Renal cortex interstitium (tissue), 11 donors: ENCODE data around the gene RILPL1. TPM values are rescaled to one million over a fixed set of nuclear protein-coding genes. Genes with fewer than 3 reads are reported as not detected.
A peak's percentile ranks its signal among the peaks of the same experiment; 100 is the strongest.
"Not testable (repeated sequence)": the region's sequence is repeated elsewhere in the genome, so short reads cannot be mapped to it uniquely, and the experiment has no call there.

ENCODE experiments used
- DNase-seq, 11 donors: peaks; one replicate each; pipeline ENCODE4 v3.0.0-alpha.2; 2013; ENCODE audit warnings: low read depth in 9 of 11, low spot score in 4 of 11; ENCODE audit errors: extremely low read depth in 1 of 11
- polyA plus RNA-seq, 3 donors: library from polyadenylated mRNA; unstranded; fragments of 120-200 nt; gene quantifications; one replicate each; pipeline ENCODE4 v1.2.1, GENCODE V29; 2013; ENCODE audit not compliant: insufficient read length in 3 of 3

RILPL1 gene
- polyA plus RNA-seq, 3 donors, result 15.0 to 23.4 (median 20.5) TPM

DNA sequence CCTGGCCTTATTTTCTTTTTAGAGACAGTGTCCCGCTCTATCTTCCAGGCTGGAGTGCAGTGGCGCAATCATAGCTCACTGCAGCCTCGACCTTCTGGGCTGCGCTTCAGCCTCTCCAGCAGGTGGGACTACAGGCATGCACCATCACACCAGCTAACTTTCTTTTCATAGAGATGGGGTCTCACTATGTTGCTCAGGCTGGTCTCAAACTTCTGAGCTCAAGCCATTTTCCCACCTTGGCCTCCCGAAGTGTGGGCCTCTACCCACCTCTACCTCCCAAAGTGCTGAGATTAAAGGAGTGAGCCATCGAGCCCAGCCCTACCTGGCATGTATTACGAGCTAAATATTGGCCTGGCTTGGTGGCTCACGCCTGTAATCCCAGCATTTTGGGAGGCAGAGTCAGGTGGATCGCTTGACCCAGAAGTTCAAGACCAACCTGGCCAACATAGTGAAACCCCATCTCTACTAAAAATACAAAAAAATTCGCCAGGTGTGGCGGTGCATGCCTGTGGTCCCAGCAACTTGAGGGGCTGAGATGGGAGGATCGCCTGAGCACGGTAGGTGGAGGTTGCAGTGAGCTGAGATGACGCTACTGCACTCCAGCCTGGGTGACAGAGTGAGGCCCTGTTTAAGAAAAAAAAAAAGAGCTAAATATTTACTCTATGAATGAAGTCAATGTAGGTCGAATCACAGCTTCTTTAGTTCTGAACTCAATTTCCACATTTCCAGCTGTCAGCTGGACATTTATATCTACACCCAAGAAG lies 7.6 kb upstream of the RILPL1 start:
- DNase-seq, result no peak

DNA sequence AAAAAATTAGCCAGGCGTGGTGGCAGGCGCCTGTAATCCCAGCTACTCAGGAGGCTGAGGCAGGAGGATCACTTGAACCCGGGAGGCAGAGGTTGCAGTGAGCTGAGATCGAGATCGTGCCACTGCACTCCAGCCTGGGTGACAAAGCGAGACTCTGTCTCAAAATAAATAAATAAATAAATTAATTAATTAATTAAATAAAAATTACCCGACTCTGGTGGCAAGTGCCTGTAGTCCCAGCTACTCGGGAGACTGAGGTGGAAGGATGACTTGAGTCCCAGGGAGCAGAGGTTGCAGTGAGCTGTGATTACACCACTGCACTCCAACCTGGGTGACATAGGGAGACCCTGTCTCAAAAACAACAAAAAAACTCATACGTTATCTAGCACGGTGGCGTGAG lies 2.4 kb upstream of the RILPL1 start:
- not testable (repeated sequence) for DNase-seq

DNA sequence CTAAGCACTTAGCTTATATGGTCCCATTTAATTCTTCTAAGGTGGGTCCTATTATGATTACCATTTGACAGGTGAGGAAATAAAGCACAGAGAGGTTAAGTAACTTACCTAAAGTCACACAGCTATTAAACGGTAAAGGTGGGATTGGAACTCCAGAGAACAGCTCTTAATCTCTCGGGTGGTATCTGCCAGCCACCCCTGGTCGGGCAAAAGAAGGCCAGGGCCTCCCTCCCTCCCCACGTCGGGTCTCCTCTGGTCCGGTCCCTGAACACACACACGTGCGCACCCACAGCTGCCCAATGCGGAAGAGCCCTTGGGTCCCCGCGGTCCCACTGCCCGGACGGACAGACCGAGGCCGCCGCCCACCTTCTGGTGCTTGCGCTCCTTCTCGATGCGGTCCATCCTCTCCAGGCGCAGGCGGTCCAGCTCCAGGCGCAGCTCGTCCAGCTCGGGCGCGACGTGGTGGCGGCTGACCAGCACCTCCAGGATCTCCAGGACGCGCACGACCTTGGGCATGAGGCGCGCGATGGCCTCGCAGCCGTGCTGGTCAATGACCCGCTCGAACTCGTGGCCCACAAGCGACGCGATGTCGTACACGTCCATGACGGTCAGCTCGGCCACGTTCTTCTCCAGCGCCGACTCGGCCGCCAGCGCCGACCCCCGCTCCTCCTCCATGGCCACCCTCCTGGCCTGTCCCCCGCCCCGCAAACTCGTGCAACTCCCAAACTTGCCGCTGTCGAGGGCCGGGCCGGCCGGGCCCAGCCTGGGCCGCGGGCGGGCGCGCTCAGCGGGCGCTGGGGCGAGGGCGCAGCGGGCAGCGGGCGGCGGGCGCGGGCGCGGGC lies 490 bp downstream of the RILPL1 start:
- DNase-seq, result peak in 4 of 11 donors; percentile 29 to 42 (median 36)

DNA sequence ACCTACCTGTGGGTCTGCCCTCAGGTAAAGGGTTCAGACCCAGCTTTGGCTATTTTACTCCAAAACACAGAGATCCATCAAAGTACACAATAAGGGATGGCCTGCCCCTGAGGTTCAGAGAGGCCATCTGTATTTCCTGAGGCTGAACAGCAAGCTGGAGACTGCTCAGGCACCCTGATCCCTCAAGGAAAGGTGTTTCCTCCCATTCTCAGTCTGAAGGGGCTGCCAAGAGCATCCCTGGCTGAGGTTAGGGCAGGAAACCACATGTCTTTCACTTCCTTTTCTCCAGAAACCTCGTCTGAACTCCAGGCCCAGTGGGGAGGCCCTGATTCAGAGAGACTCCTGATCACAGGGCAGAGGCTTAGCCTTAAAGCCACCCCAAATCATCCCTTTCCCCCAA lies 1.5 kb downstream of the RILPL1 start:
- DNase-seq, result no peak

DNA sequence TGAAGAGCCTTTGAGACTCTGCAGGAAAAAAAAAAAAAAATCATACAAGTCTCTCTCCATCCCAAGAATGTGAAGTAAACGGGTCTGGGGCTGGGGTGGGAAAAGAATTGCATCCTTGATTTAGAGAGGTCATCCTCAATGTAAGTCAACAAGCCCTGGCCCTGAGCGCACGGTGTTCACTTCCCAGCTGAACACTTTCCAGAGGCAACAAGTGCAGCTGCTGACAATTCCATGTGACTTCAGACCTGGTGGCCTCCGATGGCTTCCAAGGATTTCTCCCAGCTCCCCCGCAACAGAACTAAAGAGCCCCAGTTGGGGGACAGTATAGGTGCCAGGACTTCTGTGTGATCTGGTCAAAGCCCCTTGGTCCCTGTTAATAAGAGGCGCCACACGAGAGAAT lies 2.4 kb downstream of the RILPL1 start:
- DNase-seq, result no peak

DNA sequence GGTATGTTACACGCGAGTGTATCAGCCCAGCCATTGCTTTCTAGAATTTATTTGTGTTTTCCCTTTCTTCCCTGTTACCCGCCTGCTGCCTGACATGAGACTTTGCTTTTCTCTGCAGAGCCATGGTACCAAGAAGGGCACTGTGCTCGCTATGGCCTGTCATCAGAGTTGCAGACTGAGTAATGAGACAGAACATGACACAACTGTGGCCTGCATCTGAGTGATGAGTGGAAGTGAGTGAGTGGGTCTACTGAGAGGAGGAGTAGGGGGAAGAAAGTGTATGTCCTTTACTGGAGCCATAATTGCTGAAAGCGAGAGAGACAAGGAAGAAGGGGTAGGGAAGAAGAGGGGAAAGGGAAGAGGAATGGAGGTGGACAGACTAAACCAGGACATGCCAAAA lies 2.9 kb downstream of the RILPL1 start:
- no peak for DNase-seq

DNA sequence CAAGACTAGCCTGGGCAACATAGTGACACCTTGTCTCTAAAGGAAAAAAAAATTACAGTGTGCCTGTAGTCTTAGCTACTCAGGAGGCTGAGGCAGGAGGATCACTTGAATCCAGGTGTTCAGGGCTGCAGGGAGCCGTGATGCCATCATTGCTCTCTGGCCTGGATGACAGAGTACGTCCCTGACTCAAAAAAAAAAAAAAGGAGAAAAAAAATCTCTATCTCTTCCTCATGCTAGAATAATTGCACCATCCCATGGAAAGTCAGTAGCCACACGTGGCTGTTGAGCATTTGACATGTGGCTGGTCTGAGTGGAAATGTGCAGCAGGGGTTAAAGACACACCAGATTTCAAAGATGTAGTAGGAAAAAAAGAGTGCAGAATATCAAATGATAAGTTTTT lies 3.8 kb downstream of the RILPL1 start:
- DNase-seq, result no peak

DNA sequence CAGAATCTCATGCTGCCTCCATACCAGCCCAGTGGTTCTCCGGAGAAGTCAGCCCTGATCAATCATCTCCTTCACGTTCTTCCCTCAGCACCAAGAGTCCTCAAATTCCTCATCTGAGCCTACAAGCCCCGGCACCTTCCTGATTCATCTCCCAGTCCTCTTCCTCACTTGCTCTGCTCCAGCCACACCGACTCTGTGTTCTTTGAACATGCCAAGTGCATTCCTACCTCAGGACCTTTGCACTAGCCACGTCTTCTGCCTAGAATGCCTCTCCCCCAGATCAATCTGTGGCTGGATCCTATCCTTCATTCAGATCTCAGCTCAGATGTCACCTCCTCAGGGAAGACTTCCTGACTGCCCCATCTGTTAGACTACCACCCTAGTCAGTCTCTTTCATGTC lies 4.7 kb downstream of the RILPL1 start:
- no peak for DNase-seq

DNA sequence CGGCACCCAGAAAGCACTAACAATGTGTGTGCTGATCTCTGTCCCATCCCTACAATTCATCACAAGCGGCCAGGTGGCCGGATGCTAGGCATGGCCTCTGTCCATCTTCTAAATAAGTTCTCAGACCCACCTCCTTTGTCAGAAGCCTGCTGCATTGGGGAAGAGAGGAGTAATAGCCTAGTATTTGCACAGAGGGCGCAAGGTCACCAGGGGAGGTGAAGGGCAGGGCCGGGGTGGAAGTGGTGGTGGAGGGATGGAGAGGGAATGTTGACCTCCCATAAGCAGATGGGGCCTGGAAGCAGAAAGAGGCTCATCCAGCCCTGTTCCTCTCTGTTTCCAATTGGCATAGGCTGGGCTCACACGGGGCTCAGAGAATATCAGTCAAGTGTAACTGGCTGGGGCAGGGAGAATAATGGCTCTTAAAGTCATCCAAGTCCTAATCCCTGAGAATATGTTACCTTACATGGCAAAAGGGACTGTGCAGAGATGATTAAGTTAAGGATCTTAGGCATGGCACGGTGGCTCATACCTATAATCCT lies 6.9 kb downstream of the RILPL1 start:
- no peak for DNase-seq

DNA sequence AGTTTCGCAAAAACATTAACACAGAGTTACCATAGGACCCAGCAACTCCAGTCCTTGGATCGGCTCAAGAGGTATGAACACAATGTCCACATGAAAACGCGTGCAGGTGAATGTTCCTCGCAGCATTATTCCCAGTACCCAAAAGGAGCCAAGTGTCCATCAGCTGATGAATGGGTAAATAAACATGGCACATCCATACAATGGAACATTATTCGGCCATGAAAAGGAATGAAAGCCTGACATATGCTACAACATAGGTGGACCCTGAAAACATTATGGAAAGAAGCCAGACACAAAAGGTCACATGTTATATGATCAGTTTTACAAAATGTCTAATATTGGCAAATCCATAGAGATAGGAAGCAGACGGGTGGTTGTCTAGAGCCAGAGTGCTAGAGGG lies 9.1 kb downstream of the RILPL1 start:
- DNase-seq, result no peak

DNA sequence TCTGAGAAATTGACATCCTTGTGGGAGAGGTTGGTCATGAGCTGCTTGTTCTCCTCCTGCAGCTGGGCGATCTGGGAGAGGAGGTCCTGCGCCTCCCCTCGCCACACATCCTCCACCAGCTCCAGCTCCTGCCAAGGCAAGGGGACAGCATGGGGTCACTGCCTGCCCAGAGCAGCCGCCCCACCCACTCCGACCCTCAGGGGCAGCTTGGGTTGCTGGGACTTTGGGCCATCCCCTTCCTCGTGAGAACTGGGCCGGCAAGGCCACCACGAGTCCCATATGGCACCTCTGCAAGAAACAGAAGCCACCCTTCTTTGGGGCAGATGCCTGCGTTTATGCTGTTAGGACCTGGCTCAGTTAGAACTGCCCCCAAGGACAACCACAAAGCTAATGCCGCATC lies 10.0 kb downstream of the RILPL1 start:
- DNase-seq, result no peak

DNA sequence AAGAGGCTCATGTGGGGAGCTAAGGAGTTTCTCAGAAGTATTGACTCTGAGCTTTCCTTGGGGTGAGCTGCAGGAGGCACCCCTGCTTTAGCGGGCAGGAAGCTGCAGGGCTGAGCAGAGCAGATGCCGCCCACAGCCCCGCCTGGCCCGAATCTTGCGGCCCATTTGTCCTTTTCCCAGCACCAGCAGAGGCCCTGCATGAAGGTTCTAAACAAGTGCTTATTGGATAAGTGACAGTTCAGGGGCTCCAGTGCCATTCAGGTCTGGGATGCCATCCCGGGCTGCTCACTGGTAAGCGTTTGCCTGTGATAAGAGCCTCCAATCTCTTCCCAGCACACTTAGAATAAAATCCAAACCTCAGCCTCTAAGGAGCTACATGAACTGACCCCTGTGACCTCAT lies 11.4 kb downstream of the RILPL1 start:
- DNase-seq, result no peak

DNA sequence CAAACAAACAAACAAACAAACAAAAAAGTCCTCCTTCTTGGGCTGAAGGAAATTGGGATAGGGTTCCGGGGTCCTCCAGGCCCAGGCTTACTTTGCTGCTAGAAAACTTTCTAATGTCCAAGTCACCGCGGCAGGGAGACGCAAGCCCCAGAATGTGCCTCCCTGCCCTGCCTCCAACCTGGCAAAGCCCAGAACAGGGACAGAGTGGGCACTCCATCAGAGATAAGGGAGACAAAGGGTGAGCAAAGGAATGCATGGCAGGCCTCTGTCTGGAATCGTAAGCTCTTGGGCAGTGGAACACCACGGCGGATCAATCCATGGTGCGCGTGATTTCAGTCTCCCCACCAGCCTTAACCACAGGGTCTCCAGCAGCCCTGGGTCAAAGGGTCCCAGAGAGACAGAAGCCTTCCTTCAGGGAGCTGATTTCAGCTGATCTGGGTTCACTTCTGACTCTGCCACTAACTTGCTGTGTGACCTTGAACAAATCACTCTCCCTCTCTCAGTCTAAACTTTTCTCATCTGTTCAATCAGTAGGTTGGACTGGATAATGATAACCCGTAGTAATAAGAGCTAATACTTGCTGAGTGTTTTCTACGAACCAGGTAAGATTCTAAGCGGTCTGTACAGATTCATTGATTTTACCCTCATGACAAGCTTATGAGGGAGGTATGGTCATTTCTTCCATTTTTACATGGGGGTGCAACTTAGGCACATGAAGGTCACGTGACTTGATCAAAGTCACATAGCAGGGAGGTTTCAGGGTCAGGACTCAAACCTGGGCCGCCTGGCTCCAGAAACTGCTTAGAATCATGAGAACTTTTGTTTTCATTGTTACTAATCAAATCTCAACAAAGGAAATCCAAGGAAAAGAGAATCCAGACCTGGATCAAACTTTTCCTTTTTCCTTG lies 12.7 kb downstream of the RILPL1 start:
- DNase-seq, result no peak

DNA sequence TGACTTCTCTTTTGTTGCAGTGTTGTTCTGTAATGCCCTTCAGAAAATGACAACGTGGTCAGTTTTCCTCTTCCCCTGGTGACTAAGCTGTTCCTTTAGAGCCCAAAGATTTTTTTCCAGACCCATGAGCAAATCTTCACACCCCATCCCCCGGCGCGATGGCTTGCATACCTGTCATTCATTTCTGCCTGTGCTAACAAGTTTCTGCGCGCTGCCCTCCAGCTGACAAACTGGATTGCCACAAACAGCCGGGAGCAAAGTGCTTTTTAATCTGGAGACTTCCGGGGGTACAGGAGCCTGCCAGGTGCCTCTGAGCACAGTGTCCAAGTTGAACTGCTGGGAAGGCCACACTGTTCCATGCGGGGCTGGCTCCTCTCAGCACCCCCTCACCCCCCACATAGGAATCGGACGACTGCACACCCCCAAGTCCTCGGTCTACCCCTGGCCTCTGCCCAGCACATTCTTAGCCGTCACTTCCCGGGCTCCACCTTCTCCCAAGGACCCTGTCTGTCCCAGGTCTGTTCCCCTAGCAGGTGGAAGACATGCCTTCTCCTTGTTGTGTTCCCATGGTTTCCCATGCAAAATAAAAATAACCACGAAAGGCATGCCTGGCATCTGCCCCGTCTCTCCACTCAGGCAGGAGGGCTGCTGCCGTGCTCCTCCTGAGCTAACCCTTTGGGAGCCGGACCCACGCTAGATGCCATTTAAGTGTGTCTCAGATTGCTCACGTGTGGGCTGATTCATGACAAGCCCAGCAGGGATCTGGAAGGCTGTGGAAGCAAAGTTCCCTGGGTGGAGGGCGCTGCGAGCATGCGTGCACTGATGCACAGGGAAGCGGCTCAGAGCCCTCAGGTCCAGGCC lies 14.1 kb downstream of the RILPL1 start:
- DNase-seq, result peak in 1 of 11 donors; percentile 22

DNA sequence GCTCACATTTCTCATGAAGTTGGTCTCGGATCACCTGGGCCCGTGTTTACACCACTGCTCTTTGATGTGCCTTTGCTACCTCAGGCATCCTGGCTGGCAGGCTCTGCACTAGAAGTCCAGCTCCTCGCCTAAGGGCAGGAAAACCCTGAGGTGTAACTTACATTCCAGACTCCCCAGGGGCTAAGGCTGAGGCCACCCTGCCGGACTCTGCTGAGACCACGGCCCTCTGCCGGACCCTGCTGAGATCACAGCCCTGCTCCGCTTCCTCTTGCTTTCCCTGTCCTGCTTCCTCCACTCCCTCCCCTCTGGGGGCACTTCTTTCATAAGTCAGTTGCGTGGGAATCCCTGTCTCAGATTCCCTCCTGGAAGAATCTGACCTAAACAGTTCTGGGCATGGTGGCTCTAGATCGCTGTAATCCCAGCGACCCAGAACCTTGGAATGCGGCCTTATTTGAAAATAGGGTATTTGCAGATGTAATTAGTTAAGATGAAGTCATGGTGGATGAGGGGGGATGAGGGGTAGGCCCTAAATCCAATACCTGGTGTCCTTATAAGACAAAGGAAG lies 17.2 kb downstream of the RILPL1 start:
- DNase-seq, result peak in 1 of 11 donors; percentile 22

DNA sequence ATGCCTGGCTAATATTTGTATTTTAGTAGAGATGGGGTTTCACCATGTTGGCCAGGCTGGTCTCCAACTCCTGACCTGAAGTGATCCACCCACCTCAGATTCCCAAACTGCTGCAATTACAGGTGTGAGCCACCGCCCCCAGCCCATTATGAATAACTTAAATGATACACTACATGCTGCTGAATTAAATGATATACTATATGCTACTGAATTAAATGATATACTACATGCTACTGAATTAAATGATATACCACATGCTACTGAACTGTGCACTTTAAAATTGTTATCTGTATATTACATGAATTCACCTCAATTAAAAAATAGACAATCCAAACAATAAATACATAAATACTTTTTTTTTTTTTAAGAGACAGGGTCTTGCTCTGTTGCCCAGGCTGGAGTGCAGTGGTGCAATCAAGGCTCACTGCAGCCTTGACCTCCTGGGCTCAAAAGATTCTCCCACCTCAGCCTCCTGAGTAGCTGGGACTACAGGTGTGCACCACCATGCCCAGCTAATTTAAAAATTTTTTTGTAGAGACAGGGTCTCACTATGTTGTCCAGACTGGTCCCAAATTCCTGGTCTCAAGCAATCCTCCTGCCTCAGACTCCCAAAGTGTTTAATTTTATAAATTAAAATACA lies 18.8 kb downstream of the RILPL1 start:
- not testable (repeated sequence) for DNase-seq

DNA sequence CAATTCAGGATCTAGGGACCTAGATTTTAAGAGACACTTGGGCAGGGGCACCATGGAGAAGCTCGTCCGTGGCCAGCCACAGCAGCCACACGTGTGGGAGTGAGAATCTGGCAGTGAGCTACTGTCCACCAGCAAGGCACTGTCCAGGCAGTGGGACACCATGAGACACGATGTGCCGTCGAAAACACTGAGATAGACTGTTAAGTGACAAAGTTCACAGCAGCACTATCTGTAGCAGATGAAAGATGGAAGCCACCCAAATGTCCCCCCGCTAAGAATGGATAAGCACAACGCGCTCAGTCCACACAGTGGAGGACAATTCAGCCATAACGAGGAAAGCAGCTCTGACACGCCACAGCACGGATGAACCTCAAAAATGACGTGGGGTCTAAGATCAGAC lies 19.7 kb downstream of the RILPL1 start:
- no peak for DNase-seq
